ENCODE results near the gene CIDEC.
A peak's percentile ranks its signal among the peaks of the same experiment; 100 is the strongest.
"Not testable (repeated sequence)": the region's sequence is repeated elsewhere in the genome, so short reads cannot be mapped to it uniquely, and the experiment has no call there.

CIDEC gene

DNA sequence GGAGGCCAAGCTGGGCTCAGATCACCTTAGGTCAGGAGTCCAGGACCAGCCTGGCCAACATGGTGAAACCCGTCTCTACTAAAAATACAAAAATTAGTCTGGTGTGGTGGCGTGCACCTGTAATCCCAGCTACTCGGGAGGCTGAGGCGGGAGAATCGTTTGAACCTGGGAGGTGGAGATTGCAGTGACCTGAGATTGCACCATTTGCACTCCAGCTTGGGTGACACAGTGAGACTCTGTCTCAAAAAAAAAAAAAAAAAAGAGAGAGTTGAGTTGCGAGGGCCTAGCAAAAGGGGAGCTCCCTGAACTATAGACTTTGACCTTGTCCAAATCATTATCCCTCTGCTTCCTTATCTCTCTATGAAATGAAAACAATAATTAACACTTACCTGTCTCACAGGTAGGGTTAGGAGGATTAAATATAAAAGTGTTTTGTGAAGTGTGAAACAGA, 20.9 kb upstream of the CIDEC start:
- not testable (repeated sequence) for DNase-seq

DNA sequence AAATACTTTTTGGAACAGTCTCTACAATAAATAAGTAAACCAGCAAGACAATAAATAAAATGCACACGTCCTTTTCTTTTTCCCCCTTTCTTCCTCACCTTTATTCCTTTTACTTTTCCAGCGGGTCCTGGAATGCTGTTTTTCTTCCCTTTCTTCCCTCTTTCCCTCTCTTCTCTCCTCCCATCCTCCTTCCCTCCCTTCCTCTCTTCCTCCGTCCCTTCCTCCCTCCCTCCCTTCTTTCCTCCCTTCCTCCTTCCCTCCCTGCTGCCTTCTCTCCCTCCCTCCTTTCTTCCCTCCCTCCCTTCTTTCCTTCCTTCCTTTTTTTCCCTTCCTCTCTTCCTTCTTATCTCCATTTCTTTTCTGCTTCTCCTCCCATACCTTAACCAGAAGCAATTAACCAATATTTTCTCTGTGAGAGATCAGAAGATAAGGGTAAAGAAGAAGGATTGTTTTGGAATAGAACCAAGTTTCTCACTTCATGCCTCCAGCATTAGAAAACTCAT, 19.3 kb upstream of the CIDEC start:
- DNase-seq: no peak

DNA sequence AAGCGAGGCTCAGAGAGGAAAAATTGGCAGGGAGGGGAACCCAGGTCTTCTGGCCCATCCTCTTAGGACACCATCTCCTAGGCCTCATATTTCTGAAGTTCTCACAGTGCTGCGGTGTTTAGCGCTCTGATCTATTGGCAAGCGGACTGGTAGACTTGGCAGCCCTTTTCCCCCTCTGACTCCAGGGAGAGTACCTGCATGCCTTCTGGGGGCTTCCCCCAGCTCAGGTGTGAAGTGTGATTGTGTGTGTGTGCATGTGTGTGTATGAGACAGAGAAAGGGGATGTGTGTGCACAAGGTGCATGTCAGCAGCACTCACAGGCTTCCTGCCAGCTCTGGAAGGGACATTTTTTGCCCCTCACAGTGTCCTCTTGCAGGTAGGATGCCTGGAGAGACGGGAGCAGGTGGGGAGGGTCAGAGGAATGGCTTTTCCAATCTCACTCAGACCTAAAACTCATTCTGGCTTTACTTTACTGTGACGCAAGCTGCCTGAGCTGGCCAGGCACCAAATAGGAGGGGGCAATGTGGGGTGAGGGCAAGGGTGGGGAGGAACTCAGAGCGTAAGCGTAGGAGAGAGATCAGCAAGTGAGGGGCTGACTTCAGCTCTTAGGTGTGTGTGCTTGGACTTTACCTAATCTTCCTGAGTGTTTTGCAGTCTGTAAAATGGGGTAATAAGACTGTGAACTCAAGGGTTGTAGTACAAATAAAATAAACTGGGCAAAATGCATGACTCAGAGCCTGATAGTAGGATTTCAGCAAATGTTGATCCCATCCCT, 18.6 kb upstream of the CIDEC start:
- no peak for DNase-seq

DNA sequence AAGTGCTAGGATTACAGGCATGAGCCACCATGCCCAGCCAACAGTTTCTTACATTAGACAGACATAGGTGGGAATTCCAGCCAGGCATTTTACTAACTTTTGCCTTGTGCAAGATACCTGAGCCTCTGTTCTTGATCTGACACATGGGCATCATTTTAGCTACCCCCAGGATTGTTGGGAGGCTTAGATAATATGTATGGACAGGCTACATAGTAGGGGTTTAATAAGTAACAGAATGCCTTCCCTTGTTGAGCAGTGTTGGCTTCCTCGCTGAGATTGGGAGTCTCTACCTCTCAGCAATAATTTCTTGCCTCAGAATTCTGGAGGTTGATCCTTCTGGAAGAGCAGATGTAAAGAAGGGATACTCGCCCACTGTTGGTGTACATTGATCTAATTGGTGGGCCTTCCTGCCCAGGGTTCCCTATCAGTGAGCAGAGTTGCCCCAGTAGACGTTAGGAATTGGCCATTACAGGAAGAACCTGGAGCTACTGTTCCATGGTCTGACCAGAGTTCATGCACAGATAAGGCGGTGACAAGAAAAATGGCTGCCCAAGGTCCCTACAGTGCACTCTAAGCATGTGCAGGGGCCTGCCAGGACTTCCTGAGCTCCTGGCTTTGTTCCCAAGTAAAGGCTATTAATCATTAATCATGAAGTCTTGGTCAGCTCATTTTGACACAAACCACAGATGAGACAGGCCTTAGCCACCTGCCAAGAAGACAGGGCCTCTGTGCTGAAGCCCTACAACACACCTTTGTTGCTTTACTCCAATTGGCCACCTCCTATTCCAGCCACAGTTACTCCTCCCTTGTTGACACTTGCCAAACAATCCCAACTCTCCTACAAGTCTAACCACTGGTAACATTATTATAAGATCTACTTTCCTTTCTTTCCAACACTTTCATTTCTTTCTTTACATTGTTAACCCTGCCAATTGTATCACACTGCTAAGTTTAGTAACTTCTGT, 17.6 kb upstream of the CIDEC start:
- DNase-seq: no peak

DNA sequence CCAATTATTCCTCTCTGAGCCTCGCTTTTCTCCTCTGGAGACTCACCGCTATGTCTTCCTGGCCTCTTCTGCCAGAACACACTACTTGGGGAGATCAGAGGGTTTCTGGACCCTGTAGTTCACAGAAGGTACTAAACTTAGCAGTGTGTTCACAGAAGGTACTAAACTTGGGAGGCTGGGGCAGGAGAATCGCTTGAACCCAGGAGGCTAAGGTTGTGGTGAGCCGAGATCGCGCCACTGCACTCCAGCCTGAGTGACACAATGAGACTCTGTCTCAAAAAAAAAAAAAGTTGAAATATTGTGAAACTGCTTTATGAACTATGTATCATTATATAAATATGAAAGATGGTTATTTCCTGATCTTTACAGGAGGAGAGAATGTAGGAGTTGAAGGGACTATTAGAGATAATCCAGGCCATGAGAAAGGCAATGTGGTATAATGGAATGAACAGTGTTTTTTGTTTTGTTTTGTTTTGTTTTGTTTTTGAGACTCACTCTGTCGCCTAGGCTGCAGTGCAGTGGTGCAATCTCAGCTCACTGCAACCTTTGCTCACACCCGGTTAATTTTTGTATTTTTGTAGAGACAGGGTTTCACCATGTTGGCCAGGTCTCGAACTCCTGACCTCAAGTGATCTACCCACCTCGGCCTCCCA, 16.8 kb upstream of the CIDEC start:
- DNase-seq: not testable (repeated sequence)

DNA sequence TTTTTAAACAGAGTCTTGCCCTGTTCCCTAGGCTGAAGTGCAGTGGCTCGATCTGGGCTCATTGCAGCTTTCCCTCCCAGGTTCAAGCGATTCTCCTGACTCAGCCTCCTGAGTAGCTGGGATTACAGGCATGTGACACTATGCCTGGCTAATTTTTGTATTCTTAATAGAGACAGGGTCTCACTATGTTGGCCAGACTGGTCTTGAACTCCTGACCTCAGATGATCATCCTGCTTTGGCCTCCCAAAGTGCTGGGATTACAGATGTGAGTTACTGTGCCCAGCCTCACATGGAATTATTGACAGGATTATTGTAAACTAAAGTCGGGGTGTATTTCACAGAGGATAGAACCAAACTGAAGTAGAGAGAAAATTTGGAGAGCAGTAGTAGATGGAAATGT, 15.7 kb upstream of the CIDEC start:
- DNase-seq: not testable (repeated sequence)

DNA sequence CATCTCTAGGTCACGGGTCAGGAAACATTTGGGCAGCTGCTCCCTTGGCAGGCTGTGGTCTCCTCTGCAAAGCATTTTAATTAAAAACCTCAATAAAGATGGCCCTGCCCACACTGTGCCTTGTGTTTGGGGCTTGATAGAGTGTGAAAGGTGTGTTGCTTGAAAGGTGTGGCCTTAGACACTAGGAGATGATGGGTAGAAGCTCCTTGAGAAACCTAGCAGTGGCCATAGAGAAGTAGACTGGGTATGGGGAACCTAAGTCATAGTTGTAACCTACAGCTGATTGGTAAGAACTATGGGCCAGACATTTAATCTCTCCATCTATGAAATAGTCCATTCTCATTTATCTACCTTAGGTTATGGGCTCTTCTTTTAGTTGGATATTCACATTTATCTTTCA, 13.7 kb upstream of the CIDEC start:
- DNase-seq: no peak

- DNase-seq: no peak
These were observed 11.1 kb upstream of the CIDEC start for GRCh38 chr3:9891072-9891622.

- DNase-seq: peak; percentile 92
These were observed 10.4 kb upstream of the CIDEC start, which contains the start of gene JAGN1 for GRCh38 chr3:9890249-9891071. JAGN1 (plus strand) TSS chr3:9890610; CDS start chr3:9890723, 113 bp downstream.

- DNase-seq: no peak
These were observed 9.4 kb upstream of the CIDEC start for GRCh38 chr3:9889405-9889804.

DNA sequence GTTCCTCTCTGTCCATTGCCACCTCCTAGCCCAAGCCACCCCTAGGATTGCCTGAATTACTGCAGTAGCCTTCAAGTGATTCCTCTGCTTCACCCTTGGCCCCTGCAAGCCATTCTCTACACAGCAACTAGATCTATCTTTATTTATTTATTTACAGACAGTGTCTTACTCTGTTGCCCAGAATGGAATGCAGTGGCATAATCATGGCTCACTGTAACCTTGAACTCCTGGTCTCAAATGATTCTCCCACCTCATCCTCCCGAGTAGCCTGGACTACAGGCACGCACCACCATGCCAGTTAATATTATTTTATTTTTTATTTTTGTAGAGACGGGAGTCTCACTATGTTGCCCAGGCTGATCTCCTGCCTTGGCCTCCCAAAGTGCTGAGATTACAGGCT, 8.5 kb upstream of the CIDEC start:
- DNase-seq: no peak

DNA sequence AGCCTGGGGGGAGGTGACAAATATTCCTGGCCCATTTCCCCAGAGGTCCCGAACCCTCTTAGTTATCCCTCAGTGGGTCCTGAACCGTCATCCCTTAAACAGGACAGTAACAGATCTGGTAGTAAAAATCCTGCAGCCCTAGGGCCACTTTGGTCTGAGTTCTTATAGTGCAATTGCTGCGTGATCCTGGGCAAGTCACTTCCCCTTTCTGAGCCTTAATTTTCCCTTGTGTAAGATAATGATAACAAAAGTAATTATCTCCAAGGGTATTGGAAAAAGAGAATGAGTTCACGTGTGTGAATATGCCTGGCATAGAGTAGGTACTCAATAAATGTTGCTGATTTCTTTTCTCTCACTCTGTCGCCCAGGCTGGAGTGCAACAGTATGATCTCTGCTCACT, 7.4 kb upstream of the CIDEC start:
- DNase-seq: no peak

GRCh38 chr3:9886328-9886727, 6.3 kb upstream of the CIDEC start:
- DNase-seq: no peak

GRCh38 chr3:9884555-9885165, 4.6 kb upstream of the CIDEC start:
- DNase-seq: no peak

DNA sequence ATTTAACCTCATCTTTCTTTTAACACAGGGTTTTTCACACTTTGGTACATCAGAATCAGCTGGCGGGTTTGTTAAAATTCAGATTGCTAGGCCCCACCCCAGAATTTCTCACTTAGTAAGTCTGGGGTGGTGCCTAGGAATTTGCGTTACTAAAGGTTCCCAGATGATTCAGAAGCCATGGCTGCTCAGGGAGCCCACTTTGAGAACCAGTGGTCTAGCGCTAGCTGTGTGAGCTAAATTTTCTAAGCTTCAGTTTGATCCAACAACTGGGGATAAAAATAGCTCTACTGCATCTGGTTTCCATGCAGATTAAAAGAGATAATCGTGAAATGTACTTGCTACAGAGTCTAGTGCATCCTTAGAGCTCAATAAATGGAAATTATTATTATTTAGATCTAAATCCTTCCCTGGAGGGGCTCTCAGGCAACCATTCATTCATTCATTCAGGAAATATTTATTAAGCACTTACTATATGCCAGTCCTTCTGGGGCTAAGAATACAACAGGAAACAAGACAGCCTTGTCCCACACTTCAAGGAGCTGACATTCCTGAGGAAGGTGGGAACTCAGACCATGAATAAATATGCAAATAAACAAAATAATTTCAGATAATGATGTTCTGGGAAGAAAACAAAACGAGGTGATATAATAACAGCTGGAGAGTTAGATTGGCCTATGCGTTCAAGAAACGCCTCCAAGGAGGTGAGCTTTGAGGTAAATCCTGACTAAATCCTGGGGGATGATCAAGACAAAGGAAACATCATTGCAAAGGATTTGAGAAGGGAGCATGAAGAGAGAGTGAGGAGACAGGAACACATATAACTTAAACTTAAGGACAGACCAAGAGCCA, 3.9 kb upstream of the CIDEC start:
- DNase-seq: no peak

GRCh38 chr3:9881441-9881840, 1.4 kb upstream of the CIDEC start:
- DNase-seq: no peak

DNA sequence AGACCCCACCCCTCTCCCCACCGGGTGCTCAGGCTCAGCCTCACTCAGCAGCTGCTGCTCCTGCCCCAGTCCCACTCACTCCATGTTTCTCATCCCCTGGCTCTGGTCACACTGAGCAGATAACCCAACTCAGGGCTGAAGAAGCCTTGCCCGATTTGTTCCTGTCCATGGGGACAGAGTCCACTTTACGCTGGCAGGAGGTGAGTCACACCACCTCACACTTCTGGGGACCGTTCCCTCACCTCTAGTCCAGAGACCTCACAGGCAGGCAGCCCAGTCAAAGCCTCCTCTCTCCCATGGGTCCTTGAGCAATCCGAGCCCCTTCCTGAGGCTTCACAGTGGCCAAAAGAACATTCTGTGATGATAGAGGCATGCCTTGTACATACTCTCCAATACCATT, 1.4 kb downstream of the CIDEC start:
- no peak for DNase-seq

DNA sequence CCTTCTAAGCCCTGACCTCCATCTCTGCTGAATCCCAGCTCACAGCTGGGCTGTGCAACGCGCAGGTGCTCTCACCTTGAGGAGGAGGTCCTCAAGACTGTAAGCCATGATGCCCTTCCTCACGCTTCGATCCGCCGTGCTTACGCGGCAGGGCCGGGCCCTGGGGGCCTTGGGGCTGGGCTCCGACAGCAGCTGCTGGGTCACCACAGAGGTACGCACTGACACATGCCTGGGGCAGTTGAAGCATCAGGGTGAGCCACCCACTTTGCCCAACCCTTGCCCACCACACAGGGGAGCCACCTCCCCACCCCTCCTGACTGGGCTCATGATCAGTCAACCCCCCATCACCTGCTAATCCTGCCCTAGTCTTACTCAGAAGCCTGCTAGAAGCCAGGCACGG, 3.1 kb downstream of the CIDEC start:
- DNase-seq: no peak

DNA sequence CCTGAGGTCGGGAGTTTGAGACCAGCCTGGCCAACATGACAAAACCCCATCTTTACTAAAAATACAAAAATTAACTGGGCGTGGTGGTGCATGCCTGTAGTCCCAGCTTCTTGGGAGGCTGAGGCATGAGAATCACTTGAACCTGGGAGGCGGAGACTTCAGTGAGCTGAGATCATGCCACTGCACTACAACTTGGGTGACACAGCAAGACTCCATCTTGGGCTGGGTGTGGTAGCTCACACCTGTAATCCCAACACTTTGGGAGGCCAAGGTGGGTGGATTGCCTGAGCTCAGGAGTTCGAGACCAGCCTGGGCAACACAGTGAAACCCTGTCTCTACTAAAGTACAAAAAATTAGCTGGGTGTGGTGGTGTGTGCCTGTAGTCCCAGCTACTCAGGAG, 3.8 kb downstream of the CIDEC start:
- not testable (repeated sequence) for DNase-seq

DNA sequence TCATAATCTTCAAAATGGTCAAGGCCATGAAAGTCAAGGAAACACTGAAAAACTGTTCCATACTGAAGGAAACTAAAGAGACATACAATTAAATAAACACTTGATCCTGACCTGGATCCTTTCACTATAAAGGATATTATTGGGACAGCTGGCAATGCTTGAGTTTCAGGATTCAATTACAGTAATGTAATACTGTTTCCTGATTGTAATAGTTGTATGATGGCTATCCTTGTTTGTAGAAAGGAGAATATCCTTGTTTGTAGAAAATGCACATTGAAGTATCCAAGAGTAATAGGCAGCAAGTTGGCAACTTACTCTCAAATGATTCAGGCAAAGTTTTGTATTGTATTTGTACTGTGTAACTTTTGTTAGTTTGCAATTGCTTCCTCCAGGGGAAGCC, 4.6 kb downstream of the CIDEC start:
- DNase-seq: no peak

Measured in stimulated activated CD4-positive, alpha-beta T cell treated with anti-CD3 and anti-CD28 coated beads, Interleukin-15, amount 100 ng/mL, for 24 hours (primary cell).